Activated B cell treated with CpG ODN at 0.5 μM for 24 hours (primary cell): Measurements from ENCODE around the gene ULBP2. TPM values are rescaled to one million over a fixed set of nuclear protein-coding genes. Genes with fewer than 3 reads are reported as not detected.
"Not testable (repeated sequence)": the region's sequence is repeated elsewhere in the genome, so short reads cannot be mapped to it uniquely, and the experiment has no call there.

Experiments
- ATAC-seq: fragments of 200-7000 bp; cut with Tn5 transposase; one replicate; pipeline ENCODE4 v1.10.0; 2021; ENCODE audit warnings: low read depth, mild to moderate bottlenecking, moderate library complexity
- CTCF ChIA-PET: fragments of 350-600 bp; sonication (Branson Sonifier 250); formaldehyde crosslinking; loops from one replicate; lab custom pipeline; 2021; ENCODE audit warnings: antibody characterized with exemption; lab: Charles Lee
- POLR2A ChIA-PET: fragments of 350-600 bp; sonication (Branson Sonifier 250); formaldehyde crosslinking; loops from one replicate; lab custom pipeline; 2021; ENCODE audit warnings: antibody characterized with exemption; lab: Charles Lee
- DNase-seq: peaks from one replicate; pipeline ENCODE4 v3.0.0; 2022
- H3K27ac Mint-ChIP-seq: one replicate; pipeline ENCODE4 v1.8.0; 2020; ENCODE audit warnings: mixed read lengths
- H3K27me3 Mint-ChIP-seq: one replicate; pipeline ENCODE4 v1.8.0; 2021; ENCODE audit warnings: mixed read lengths
- H3K36me3 Mint-ChIP-seq: one replicate; pipeline ENCODE4 v1.8.0; 2021; ENCODE audit warnings: low read depth, mixed read lengths
- H3K4me1 Mint-ChIP-seq: one replicate; pipeline ENCODE4 v1.8.0; 2021; ENCODE audit warnings: mixed read lengths
- H3K4me3 Mint-ChIP-seq: one replicate; pipeline ENCODE4 v1.8.0; 2020; ENCODE audit warnings: mild to moderate bottlenecking, mixed read lengths
- H3K9me3 Mint-ChIP-seq: one replicate; pipeline ENCODE4 v1.8.0; 2020; ENCODE audit warnings: mixed read lengths
- intact Hi-C: fragments of 100-400 bp; cut with micrococcal nuclease; formaldehyde crosslinking; loops from one replicate; pipeline ENCODE4 v1.15.1; 2024
- total RNA-seq: library from RNA; stranded (reverse); gene quantifications from 2 replicates; pipeline ENCODE4 v1.2.3, GENCODE V29; 2022
- TF ChIP-seq, protein P1 (sequence below): fragments of 200-600 bp; IDR thresholded peaks from one replicate; pipeline ENCODE4 v1.8.0; 2022; ENCODE audit warnings: antibody characterized with exemption, mild to moderate bottlenecking

ULBP2 gene
- total RNA-seq, 1 donor from 2014 or later = 0.29 TPM

- H3K36me3 Mint-ChIP-seq = peaks cover 1% of the 10 kb centered on the region
- peaks cover 10% of the 10 kb centered on the region for H3K9me3 Mint-ChIP-seq
- ChIA-PET CTCF (no interaction called here), POLR2A (no interaction called here)
- no peak overlapping the region for H3K27ac Mint-ChIP-seq
- H3K27me3 Mint-ChIP-seq = peaks cover 25% of the 10 kb centered on the region
- DNase-seq (no peak), ATAC-seq (no peak)
- intact Hi-C loops = no loop called here
- H3K4me3 Mint-ChIP-seq = no peak overlapping the region
- TF ChIP-seq, protein P1, sequence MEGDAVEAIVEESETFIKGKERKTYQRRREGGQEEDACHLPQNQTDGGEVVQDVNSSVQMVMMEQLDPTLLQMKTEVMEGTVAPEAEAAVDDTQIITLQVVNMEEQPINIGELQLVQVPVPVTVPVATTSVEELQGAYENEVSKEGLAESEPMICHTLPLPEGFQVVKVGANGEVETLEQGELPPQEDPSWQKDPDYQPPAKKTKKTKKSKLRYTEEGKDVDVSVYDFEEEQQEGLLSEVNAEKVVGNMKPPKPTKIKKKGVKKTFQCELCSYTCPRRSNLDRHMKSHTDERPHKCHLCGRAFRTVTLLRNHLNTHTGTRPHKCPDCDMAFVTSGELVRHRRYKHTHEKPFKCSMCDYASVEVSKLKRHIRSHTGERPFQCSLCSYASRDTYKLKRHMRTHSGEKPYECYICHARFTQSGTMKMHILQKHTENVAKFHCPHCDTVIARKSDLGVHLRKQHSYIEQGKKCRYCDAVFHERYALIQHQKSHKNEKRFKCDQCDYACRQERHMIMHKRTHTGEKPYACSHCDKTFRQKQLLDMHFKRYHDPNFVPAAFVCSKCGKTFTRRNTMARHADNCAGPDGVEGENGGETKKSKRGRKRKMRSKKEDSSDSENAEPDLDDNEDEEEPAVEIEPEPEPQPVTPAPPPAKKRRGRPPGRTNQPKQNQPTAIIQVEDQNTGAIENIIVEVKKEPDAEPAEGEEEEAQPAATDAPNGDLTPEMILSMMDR = no peak
- no peaks in the 10 kb centered on the region for H3K4me1 Mint-ChIP-seq
Measured at GRCh38 chr6:149909701-149910470, 31.9 kb upstream of the ULBP2 start.

GRCh38 chr6:149910721-149911151 is 31.1 kb upstream of the ULBP2 start:
- ATAC-seq (no peak), DNase-seq (no peak)
- intact Hi-C loops = no loop called here
- TF ChIP-seq, protein P1 = no peak
- POLR2A ChIA-PET = no interaction called here
- Mint-ChIP-seq H3K27me3 (peaks cover 27% of the 10 kb centered on the region), H3K9me3 (peaks cover 10% of the 10 kb centered on the region), H3K4me1 (no peaks in the 10 kb centered on the region), H3K27ac (no peak overlapping the region), H3K36me3 (peaks cover 1% of the 10 kb centered on the region), H3K4me3 (no peak overlapping the region)
- CTCF ChIA-PET = no interaction called here

DNA sequence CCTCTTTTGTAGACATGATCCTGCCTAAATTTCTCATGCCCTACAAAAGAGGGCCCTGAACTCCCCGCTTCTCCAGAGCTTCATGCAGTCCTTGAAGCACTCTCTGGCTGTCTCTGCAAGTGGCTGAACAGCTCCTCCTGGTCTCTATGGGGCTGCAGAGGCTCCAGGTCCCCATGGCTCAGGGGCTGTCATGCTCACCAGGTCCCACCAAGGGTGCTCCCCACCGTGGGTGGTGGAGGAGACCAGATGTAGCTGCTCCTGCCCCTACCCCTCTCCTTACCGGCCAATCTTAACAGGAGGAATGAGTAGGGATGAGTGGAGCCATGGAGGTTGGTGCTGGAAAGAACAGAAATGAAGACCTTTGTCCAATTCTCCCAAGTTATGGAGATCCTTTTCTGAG is 29.1 kb upstream of the ULBP2 start:
- H3K36me3 Mint-ChIP-seq, H3K4me1 Mint-ChIP-seq, ATAC-seq, CTCF ChIA-PET, intact Hi-C loops, H3K9me3 Mint-ChIP-seq, POLR2A ChIA-PET, H3K27ac Mint-ChIP-seq, H3K4me3 Mint-ChIP-seq, DNase-seq: not testable (repeated sequence)
- H3K27me3 Mint-ChIP-seq = peaks cover 30% of the 10 kb centered on the region

DNA sequence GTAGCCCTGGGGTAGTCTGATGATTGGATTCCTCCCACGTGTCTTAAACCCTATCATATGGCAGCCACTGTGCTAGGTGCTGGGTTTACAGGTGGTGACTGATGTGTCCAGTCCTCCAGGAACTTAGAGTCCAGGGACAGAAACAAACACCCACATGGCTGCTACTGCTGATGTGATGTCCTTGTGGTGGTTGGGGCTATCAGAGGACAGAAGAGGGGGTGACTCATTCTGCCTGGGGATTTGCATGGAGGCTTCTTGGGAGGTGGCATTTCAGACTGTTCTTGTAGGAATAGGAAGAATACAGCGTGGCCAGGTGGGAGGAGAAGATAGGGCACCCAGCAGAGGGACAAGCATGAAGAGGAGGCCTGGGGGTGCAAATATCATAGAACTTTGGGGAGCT is 28.7 kb upstream of the ULBP2 start:
- peaks cover 33% of the 10 kb centered on the region for H3K27me3 Mint-ChIP-seq
- ATAC-seq = no peak
- H3K4me3 Mint-ChIP-seq = no peak overlapping the region
- ChIA-PET POLR2A (no interaction called here), CTCF (no interaction called here)
- DNase-seq = no peak
- peaks cover under 1% of the 10 kb centered on the region for H3K36me3 Mint-ChIP-seq
- no peak overlapping the region for H3K27ac Mint-ChIP-seq
- peaks cover 5% of the 10 kb centered on the region for H3K9me3 Mint-ChIP-seq
- H3K4me1 Mint-ChIP-seq = no peaks in the 10 kb centered on the region
- intact Hi-C loops = no loop called here
- TF ChIP-seq, protein P1 = no peak

GRCh38 chr6:149913540-149914240 is 28.1 kb upstream of the ULBP2 start:
- intact Hi-C loops = no loop called here
- ChIA-PET CTCF (no interaction called here), POLR2A (no interaction called here)
- TF ChIP-seq, protein P1 = no peak
- H3K4me1 Mint-ChIP-seq = no peaks in the 10 kb centered on the region
- peaks cover 3% of the 10 kb centered on the region for H3K9me3 Mint-ChIP-seq
- ATAC-seq (no peak), DNase-seq (no peak)
- no peak overlapping the region for H3K27ac Mint-ChIP-seq
- H3K4me3 Mint-ChIP-seq = no peak overlapping the region
- H3K36me3 Mint-ChIP-seq = no peaks in the 10 kb centered on the region
- H3K27me3 Mint-ChIP-seq = peaks cover 39% of the 10 kb centered on the region
